ENCODE data around the gene ACTG1.
"Not testable (repeated sequence)": the region's sequence is repeated elsewhere in the genome, so short reads cannot be mapped to it uniquely, and the experiment has no call there.

Gene ACTG1

DNA sequence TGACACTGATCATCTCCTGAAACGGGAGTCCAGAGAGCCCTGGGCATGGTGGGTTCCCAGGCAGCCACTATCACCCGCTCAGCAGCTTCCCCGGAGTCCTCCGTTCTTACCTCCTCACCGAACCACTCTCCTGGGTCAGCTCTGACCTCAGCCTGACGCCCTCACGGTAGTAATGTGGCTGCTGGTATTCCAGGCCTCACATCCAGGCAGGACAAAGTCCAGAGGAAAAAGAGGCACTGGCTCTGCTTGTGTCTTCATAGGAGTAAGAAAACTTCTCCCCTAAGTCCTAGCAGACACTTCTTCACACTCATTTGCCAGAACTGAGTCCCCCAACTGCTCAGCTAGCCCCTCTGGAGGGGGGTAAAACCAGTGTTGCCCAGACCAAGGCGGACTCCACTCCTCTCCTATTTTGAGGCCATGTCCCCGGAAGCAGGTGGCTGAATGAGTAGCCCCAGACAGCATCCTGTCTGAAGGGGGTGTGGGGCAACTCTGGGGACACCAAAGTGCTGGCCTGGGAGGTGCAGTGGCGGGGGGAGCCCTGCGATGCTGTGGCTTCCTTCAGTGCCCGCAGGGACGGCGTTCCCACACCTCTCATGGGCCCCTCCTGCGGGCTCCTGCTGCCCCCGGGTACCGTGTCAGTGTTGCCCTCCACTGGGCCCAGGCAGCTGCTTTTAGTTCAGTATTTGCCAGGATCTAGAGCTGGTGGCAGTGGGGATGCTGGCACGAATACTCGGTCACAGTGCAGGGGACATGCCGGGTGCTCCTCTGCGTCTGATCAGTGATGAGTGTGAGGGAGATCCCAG lies 20.9 kb upstream of the ACTG1 start:
- no peak for DNase-seq (ENCODE audit: low read depth in 2 of 2)

DNA sequence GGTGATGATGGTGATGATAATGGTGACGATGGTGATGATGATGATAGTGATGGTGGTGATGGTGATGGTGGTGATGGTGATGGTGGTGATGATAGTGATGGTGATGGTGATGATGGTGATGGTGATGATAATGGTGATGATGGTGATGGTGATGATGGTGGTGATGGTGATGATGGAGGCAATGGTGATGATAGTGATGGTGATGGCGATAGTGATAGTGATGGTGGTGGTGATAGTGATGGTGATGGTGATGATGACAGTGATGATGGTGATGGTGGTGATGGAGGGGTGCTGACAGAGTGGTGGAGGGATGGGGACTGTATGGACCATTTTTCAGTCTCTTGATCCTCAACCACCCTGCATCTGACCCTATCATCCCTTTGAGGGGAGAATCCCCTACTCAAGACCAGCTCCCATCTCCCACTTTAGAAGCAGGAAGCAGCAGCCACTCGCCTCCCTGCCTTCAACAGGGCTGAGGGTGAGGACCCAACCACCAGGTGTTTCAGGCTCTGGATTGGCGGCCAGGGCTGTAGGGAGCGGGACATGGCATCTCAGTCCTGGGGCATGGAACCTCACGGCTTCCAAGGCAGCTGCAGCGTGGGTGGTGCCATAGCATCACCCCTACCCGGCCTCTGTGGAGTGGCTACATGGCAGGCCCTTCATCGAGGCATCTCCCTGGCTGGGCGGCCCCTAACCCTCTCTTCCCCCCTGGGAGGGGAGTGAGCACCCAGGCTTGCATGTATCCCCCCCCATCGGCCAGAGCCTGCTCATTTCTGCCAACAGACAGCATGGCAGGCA lies 20.1 kb upstream of the ACTG1 start:
- DNase-seq (ENCODE audit: low read depth in 2 of 2) = no peak

DNA sequence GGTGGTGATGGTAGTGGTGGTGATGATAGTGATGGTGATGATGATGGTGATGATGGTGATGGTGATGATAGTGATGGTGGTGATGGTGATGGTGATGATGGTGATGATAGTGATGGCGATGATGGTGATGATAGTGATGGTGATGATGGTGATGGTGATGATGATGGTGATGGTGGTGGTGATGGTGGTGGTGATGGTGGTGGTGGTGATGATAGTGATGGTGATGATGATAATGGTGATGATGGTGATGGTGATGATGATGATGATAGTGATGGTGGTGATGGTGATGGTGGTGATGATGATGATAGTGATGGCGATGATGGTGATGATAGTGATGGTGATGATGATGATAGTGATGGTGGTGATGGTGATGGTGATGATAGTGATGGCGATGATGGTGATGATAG lies 19.4 kb upstream of the ACTG1 start:
- not testable (repeated sequence) for DNase-seq (ENCODE audit: low read depth in 2 of 2)

DNA sequence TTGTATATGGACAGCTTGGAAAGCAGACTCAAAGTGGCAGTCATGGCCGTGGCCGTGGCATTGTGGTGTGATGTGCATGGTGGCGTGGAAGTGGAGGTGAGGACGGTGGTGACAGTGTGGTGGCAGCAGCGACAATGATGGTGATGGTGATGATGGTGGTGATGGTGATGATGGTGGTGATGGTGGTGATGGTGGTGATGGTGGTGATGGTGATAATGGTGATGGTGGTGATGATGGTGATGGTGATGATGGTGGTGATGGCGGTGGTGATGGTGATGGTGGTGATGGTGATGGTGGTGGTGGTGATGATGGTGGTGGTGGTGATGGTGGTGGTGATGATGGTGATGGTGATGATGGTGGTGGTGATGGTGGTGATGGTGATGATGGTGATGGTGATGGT lies 18.4 kb upstream of the ACTG1 start:
- not testable (repeated sequence) for DNase-seq (ENCODE audit: low read depth in 2 of 2)

DNA sequence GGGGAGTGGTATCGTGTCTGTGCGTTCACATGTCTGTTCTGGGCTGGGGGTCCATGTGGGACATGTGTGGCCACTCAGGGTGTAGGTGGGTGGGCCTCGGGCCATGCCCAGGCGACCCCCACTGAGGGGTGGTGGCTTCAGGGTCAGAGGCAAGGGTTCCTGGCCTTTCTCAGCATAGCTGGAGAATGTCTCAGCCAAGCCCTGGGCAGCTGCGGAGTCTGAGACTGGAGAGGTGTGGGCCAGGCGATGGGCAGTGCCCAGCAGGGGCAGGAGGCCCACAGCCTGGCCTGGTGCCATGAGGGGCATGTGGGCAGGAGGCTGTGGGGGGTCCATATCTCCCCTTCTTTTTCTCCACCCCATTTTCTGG lies 16.8 kb upstream of the ACTG1 start:
- no peak for DNase-seq (ENCODE audit: low read depth in 2 of 2)

DNA sequence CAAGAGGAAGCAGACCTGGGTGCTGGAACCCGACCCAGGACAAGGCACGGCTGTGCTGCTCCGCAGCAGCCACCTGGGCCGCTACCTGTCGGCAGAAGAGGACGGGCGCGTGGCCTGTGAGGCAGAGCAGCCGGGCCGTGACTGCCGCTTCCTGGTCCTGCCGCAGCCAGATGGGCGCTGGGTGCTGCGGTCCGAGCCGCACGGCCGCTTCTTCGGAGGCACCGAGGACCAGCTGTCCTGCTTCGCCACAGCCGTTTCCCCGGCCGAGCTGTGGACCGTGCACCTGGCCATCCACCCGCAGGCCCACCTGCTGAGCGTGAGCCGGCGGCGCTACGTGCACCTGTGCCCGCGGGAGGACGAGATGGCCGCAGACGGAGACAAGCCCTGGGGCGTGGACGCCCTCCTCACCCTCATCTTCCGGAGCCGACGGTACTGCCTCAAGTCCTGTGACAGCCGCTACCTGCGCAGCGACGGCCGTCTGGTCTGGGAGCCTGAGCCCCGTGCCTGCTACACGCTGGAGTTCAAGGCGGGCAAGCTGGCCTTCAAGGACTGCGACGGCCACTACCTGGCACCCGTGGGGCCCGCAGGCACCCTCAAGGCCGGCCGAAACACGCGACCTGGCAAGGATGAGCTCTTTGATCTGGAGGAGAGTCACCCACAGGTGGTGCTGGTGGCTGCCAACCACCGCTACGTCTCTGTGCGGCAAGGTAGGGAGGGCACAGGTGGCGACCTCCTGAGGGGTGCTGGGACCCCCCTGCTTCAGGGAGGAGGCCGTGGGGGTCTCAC lies 16.2 kb upstream of the ACTG1 start:
- no peak for DNase-seq (ENCODE audit: low read depth in 2 of 2)

DNA sequence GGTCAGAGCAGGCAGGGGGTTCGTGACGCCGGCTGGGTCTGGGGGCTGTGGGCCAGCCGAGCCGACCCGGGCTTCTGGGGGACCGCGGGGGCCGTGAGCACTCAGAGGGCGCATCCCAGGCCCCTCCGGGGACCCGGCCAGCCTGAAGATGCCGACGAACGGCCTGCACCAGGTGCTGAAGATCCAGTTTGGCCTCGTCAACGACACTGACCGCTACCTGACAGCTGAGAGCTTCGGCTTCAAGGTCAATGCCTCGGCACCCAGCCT lies 15.7 kb upstream of the ACTG1 start:
- DNase-seq (ENCODE audit: low read depth in 2 of 2) = no peak

DNA sequence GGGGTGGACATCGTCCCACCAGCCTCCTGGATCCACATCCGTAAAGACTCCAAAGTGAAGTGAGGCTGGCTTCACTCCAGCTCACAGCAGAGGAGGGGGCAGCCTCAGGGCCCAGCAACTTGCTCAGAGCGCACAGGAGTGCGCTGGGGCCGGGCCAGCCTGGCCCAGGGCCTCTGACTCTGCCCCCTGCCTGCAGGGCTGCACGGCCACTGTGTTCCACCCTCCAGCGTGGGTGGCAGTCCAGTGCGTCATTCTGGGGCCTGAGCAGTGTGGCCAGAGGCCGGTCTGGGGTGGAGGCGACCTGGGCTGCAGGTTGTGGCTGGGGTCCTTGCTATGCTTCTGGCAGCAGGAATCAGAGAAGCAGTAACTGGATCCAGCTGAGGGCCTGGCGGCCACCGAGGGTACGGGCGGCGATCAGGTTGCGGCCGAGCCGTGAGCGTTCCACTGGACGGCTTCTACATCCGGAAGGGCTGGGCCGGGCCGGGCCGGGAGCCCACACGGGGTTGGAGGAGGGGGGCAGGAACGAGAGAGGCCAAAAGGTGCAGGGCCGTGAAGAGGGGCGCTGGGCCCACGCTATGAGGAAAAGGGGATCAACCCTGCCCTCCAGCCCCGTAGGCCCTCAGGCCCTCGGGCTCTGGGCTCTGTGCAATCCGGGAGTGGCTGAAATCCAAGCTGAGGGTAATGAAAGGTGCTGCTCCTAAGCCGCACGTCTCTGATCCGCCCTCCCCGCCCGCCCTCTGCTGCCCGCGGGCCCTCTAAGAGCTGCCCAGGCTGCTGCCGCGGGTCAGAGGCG lies 15.2 kb upstream of the ACTG1 start, which contains the start of gene FSCN2:
FSCN2 (plus strand) TSS at position 787 of the 793 bp plus-strand sequence. CDS start 155 bp downstream, outside the sequence.
- no peak for DNase-seq (ENCODE audit: low read depth in 2 of 2)

DNA sequence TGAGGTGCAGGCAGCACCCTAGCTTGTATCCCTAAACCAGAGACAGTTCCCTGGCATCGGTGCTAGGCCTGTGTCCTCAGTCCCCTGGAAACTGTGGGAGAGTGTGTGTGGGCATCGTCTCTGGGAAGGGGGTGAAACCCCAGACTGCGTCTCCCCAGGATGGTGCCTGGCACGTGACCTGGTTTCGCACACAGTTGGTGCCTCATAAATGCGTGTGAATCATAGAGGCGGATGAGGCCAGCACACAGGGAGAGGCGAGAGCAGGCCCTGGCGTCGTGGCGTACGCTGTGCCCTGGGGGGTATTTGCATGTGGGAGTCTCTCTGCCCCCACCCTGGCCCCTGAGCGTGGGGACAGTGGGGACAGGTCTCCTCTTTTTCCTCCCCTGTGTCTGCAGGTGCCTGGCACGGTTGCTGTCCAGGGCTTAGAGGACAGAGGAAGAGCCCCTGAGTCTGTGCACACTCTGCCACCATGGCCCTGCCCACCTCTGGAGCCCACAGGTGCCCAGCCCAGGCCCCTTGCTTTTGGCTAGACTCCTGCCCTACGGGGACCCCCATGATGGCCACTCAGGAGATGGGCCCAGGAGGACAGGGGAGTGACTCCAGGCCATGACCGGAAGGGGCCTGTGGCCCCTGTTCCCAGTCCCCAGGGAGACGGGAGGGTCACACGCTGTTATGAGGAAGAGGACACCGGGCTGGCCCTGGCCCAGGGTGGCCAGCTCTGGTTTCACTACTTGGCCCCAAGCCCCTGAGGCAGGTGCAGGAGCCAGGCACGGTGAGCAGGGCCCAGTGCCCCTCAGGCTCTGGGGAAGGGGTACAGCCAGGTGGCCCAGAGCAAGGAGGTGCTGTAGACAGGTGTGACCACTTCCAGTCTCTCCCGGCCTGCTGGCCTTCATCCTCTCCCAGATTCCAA lies 14.3 kb upstream of the ACTG1 start:
- no peak for DNase-seq (ENCODE audit: low read depth in 2 of 2)

DNA sequence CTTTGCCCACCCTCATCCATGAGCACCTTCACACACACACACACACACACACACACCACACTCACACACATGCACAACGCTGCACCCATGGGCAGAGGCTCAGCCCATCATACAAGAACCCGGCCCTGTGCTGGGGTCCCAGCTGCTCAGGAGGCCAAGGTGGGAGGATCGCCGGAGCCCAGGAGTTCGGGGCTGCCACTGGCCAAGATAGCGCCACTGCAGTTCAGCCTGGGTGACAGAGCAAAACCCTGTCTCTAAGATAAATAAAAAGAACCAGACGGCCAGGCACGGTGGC lies 12.2 kb upstream of the ACTG1 start:
- DNase-seq (ENCODE audit: low read depth in 2 of 2) = no peak

DNA sequence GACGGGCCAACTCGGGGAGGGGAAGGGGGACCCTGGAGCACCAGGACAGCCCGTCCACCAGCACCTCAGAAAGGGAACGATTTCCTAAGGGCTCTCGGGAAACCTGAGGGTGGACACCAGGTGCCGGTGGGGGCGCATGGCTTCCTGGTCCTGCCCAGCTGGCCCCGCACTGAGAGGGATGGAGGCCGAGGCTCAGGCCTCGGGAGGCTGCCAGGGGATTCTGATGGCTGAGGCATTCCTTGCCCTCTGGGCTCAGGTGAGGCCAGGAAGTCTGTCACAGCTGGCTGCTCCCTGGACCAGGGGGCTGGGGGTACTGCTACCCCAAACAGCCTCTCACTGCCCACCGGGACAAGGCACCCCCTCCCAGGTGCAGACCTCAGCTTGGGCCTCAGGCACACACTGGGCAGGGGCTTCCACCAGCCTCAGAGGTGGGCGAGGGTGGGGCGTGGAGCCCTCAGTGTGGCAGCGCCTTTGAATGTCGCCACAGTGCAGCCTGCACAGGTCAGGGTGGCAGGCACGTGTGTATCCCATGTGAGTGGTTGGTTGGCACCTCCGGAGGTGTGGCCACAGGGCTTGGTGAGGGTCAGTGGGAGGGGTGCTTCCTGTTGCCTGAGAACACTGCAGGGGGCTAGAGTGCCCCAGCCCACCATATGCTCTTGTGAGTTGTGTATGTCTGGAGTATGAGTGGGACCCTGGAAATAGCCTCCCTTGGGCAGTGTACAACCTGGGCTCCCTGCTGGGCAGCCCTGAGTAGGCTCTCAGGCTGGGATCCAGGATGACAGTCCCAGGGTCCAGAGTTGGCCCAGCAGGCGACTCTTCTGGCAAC lies 11.7 kb upstream of the ACTG1 start:
- no peak for DNase-seq (ENCODE audit: low read depth in 2 of 2)

DNA sequence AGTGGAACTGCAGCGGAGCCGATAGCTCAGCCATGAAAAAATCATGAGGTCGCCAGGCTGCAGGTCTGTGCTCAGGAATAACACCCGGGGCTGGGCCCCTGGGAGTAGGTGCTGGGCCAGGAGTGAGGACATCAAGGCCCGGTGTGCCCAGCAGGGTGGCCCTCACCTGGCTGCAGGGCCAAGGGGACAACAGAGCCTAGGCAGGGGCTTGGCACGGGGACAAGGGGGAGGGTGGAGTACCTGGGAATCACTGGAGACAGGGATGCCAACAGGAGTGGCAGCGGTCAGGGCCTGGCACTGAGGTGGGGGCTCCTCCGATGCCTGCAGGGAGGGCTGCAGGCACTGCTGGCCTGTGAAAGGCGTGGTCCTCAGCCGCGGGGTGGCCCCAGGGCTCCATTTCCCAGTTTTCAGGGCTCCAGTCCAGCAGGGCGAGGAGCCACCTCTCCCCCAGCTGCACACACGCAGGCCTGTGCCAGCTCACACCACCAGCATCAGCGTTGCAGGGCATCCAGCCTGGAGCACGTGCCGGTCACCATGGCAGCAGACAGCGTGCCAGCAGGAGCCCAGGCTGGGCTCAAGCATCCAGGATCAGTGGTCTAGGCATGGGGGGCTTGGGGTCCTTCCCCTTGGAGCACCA lies 10.9 kb upstream of the ACTG1 start:
- no peak for DNase-seq (ENCODE audit: low read depth in 2 of 2)

DNA sequence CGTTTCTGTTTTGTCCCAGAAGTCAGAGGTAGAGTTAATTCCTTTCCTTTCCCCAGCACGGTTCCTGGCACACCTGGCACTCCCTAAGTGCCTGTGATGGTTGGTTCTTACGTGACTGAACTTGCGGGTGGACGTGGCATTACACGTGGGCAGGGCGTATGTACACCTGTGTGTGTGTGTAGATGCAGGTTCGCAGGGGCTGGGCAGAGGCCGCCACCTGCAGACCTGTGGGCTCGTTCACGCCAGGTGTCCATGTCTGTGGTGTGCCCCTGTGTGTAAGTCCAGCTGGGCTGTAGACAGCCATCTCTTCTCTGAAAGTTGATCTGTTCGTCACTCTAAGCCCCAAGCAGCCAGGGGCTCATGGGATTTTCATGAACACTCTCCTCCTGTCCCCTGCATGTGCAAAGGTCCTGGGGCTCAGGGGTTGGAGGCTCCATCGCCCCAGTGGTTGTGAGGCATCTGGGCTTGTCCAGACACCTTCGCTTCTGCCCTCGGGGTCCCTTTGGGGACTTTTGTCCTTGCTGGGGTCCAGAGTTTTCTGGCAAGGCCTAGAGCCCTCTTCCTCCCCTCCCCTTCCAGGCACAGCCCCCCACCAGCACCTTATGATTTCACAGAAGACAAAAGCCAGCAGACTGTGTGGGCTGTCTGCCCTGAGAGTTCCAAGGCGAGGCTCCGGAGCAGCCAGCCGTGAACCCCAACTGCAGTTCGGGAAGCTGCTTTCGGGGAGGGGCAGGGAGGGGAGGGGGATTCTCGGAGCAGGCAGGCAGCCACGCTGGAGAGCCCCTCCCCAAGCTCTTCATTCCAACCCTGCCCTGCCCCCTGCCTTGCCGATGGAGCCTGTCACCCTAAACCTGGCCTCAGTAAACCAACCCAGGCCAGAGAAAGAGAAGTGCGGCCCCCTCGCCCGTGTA lies 10.1 kb upstream of the ACTG1 start:
- no peak for DNase-seq (ENCODE audit: low read depth in 2 of 2)

DNA sequence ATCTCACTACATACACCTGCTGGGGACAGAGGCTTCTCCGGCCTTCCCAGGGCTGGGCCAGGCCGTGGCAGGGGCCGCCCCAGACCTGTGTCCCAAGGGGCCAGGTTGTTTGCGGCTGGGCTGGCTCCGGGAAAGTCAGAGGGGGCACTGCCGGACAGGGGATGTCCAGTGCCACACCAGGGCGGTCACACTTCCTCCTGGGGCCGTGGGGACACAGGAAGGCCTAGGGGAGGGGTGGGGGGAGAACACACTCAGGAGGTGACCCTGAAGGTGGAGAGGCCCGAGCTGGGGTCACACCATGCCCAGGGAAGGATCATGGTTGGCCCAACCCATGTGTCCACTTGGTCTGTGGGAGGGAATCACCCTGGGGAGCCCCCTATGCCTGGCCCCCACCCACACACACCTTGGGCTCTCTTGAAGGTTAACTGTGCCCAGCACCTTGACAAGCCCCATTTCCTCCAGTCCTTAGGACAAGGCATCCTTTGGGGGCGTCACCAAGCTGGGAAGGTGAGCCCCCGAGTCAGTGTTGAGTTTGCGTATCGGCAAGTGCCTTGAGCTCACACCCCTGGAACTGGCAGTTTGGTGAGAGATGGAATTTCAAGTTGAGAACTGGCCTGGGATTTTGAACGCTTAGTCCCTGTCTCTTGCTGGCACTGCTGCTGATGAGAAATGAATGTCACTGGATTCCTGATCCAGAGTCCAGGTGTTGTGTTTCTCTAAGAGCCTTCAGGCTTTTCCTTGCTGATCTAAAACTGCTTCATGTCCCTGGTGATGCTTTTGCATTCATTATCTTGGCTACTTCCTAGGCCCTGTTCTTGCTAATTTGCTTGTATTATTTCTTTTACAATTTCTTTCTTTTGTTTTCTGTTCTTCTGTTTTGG lies 7.7 kb upstream of the ACTG1 start:
- DNase-seq (ENCODE audit: low read depth in 2 of 2) = no peak

DNA sequence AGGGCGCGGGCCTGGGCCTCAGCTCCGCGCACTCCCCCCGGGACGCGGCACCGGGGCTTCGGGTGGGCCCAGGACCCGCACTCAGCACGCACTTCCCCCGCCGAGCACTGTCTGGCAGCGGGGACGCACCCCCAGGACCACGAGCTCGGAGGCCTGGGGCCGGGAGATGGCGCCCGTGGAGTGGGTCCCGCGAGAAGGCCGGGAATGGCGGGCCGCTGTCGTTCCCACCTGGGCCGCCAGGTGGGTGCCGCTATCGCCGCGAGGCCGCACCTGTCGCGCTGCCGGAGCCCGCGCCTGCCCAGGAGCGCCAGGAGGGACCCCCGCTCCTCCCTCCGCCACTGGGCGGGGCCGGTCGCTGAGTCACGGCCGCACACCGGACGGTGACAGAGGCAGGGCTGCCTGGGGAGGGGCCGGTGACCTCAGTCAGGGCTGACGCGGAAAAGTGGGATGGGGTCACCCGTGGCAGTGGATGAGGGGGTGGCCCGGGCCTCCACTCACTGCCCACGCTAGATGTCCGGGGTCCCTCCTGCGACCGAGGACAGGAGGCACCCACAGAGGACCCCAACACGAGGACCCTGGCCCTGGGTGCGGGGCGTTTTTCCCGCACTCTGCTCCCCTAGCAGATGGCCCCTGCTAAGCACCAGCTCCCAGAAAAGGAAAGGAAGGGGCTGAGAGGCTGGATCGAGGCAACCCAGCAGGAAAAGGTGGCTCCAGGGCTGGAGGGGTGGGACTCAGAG lies 6.9 kb upstream of the ACTG1 start:
- no peak for DNase-seq (ENCODE audit: low read depth in 2 of 2)

DNA sequence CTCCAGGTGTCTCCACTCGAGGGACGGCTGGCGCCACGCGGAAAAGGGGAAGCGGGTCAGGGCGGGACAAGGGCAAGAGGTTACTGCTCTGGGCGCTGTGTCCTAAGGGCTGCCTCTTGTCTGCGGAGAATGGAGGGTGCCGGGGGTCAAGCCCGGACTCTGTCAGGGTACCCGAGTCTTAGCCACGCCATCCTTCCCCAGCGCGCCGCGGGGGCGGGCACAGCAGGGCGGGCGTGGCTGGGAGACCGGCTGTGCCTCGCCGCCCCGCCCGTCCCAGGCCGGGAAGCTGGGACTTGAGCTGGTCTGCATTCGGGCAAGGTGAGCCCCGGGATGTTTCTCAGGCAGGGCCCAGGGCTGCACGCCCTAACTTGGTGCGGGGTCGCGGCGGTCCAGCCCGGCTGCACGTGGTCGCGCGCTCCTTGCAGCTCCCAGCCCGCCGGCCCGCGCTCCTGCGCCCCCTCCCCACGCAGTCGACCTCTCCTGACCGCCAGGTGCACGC lies 6.2 kb upstream of the ACTG1 start:
- no peak for DNase-seq (ENCODE audit: low read depth in 2 of 2)
